Measurements from ENCODE around the gene MGST3.

MGST3 gene

GRCh38 chr1:165634154-165634921, 3.3 kb downstream of the MGST3 start:
- no peak overlapping the region for H3K4ac ChIP-seq (ENCODE audit: low read depth in 1 of 2, low read length in 2 of 2)
- no peak overlapping the region for H2AFZ ChIP-seq (ENCODE audit: low read depth, low read length)
- no peak overlapping the region for H2BK5ac ChIP-seq (ENCODE audit: low read depth, low read length, poor library complexity, severe bottlenecking)
- no peak for DNase-seq
- H2BK15ac ChIP-seq (ENCODE audit: low read depth, poor library complexity, severe bottlenecking), result no peak overlapping the region
- peak overlapping the region in 1 of 2 experiments; percentile 97 for H3K4me3 ChIP-seq (ENCODE audit: insufficient read depth in 1 of 2, low read depth in 1 of 2, low read length in 2 of 2)
- H3K4me1 ChIP-seq (ENCODE audit: control insufficient read depth, insufficient read depth, low read depth, low read length), result peaks cover 8% of the 10 kb centered on the region
- H3K18ac ChIP-seq (ENCODE audit: low read depth in 1 of 2, low read length in 2 of 2), result no peak overlapping the region
- H3K14ac ChIP-seq (ENCODE audit: low read length in 2 of 2), result no peak overlapping the region
- H3K9ac ChIP-seq (ENCODE audit: low read length), result peak overlapping the region; percentile 99
- no peak overlapping the region for H3K23ac ChIP-seq (ENCODE audit: low read length in 2 of 2)
- H3K27ac ChIP-seq (ENCODE audit: low read length, poor library complexity, severe bottlenecking), result no peak overlapping the region
- no peak overlapping the region for H4K8ac ChIP-seq (ENCODE audit: low read length)
- H2BK120ac ChIP-seq (ENCODE audit: low read depth, low read length), result no peak overlapping the region
- no peak overlapping the region for H3K4me2 ChIP-seq (ENCODE audit: low read length, poor library complexity, severe bottlenecking)
- no peaks in the 10 kb centered on the region for H3K9me3 ChIP-seq (ENCODE audit: control insufficient read depth, low read length)
- peaks cover 5% of the 10 kb centered on the region for H3K79me1 ChIP-seq (replicated peaks; ENCODE audit: low read length, poor library complexity, severe bottlenecking)
- peak overlapping the region; percentile 87 for H2AK5ac ChIP-seq (ENCODE audit: low read length, severe bottlenecking)
- WGBS, result 84% methylated on average over 6 of the region's 6 CpGs
- H3K27me3 ChIP-seq (ENCODE audit: control insufficient read depth in 1 of 2, insufficient read depth in 1 of 2, low read length in 2 of 2), result no peaks in the 10 kb centered on the region
- H2BK12ac ChIP-seq (ENCODE audit: low read length in 2 of 2), result no peak overlapping the region
- no peak overlapping the region for H4K91ac ChIP-seq (ENCODE audit: low read length)
- peaks cover under 1 to 24% of the 10 kb centered on the region in 2 experiments for H3K36me3 ChIP-seq (ENCODE audit: control insufficient read depth in 1 of 2, insufficient read depth in 2 of 2, low read depth in 1 of 2, low read length in 2 of 2)

GRCh38 chr1:165635329-165635728, 4.3 kb downstream of the MGST3 start:
- Histone ChIP-seq H2AFZ (ENCODE audit: low read depth, low read length) (no peak overlapping the region), H2BK12ac (ENCODE audit: low read length in 2 of 2) (no peak overlapping the region), H3K27me3 (ENCODE audit: control insufficient read depth in 1 of 2, insufficient read depth in 1 of 2, low read length in 2 of 2) (no peaks in the 10 kb centered on the region), H3K27ac (ENCODE audit: low read length, poor library complexity, severe bottlenecking) (no peak overlapping the region), H2AK5ac (ENCODE audit: low read length, severe bottlenecking) (no peak overlapping the region), H2BK15ac (ENCODE audit: low read depth, poor library complexity, severe bottlenecking) (no peak overlapping the region), H3K4me1 (ENCODE audit: control insufficient read depth, insufficient read depth, low read depth, low read length) (peaks cover 6% of the 10 kb centered on the region), H3K18ac (ENCODE audit: low read depth in 1 of 2, low read length in 2 of 2) (no peak overlapping the region), H2BK120ac (ENCODE audit: low read depth, low read length) (no peak overlapping the region), H4K91ac (ENCODE audit: low read length) (no peak overlapping the region), H4K8ac (ENCODE audit: low read length) (no peak overlapping the region), H3K14ac (ENCODE audit: low read length in 2 of 2) (no peak overlapping the region), H3K79me1 (replicated peaks; ENCODE audit: low read length, poor library complexity, severe bottlenecking) (peaks cover 9% of the 10 kb centered on the region), H3K4me3 (ENCODE audit: insufficient read depth in 1 of 2, low read depth in 1 of 2, low read length in 2 of 2) (no peak overlapping the region), H3K9ac (ENCODE audit: low read length) (no peak overlapping the region), H3K9me3 (ENCODE audit: control insufficient read depth, low read length) (no peaks in the 10 kb centered on the region), H3K4me2 (ENCODE audit: low read length, poor library complexity, severe bottlenecking) (no peak overlapping the region), H2BK5ac (ENCODE audit: low read depth, low read length, poor library complexity, severe bottlenecking) (no peak overlapping the region), H3K23ac (ENCODE audit: low read length in 2 of 2) (no peak overlapping the region), H3K4ac (ENCODE audit: low read depth in 1 of 2, low read length in 2 of 2) (no peak overlapping the region), H3K36me3 (ENCODE audit: control insufficient read depth in 1 of 2, insufficient read depth in 2 of 2, low read depth in 1 of 2, low read length in 2 of 2) (peaks cover 4 to 33% of the 10 kb centered on the region in 2 experiments)
- WGBS, result 76% methylated on average over 1 of the region's 2 CpGs
- no peak for DNase-seq

- no peaks in the 10 kb centered on the region for H3K9me3 ChIP-seq (ENCODE audit: control insufficient read depth, low read length)
- no peak overlapping the region for H3K4ac ChIP-seq (ENCODE audit: low read depth in 1 of 2, low read length in 2 of 2)
- H3K79me1 ChIP-seq (replicated peaks; ENCODE audit: low read length, poor library complexity, severe bottlenecking), result peaks cover 11% of the 10 kb centered on the region
- no peak overlapping the region for H2BK5ac ChIP-seq (ENCODE audit: low read depth, low read length, poor library complexity, severe bottlenecking)
- H4K91ac ChIP-seq (ENCODE audit: low read length), result no peak overlapping the region
- no peak overlapping the region for H2AK5ac ChIP-seq (ENCODE audit: low read length, severe bottlenecking)
- H3K27ac ChIP-seq (ENCODE audit: low read length, poor library complexity, severe bottlenecking), result no peak overlapping the region
- WGBS, result 100% methylated on average over 2 of the region's 2 CpGs
- no peak overlapping the region for H3K18ac ChIP-seq (ENCODE audit: low read depth in 1 of 2, low read length in 2 of 2)
- peaks cover 6 to 37% of the 10 kb centered on the region in 2 experiments for H3K36me3 ChIP-seq (ENCODE audit: control insufficient read depth in 1 of 2, insufficient read depth in 2 of 2, low read depth in 1 of 2, low read length in 2 of 2)
- H3K9ac ChIP-seq (ENCODE audit: low read length), result no peak overlapping the region
- H3K27me3 ChIP-seq (ENCODE audit: control insufficient read depth in 1 of 2, insufficient read depth in 1 of 2, low read length in 2 of 2), result no peaks in the 10 kb centered on the region
- no peak for DNase-seq
- H3K4me3 ChIP-seq (ENCODE audit: insufficient read depth in 1 of 2, low read depth in 1 of 2, low read length in 2 of 2), result no peak overlapping the region
- peaks cover 6% of the 10 kb centered on the region for H3K4me1 ChIP-seq (ENCODE audit: control insufficient read depth, insufficient read depth, low read depth, low read length)
- no peak overlapping the region for H3K14ac ChIP-seq (ENCODE audit: low read length in 2 of 2)
- H4K8ac ChIP-seq (ENCODE audit: low read length), result no peak overlapping the region
- no peak overlapping the region for H3K4me2 ChIP-seq (ENCODE audit: low read length, poor library complexity, severe bottlenecking)
- no peak overlapping the region for H2BK15ac ChIP-seq (ENCODE audit: low read depth, poor library complexity, severe bottlenecking)
- no peak overlapping the region for H3K23ac ChIP-seq (ENCODE audit: low read length in 2 of 2)
- H2BK12ac ChIP-seq (ENCODE audit: low read length in 2 of 2), result no peak overlapping the region
- no peak overlapping the region for H2BK120ac ChIP-seq (ENCODE audit: low read depth, low read length)
- H2AFZ ChIP-seq (ENCODE audit: low read depth, low read length), result no peak overlapping the region
Observed at GRCh38 chr1:165635823-165636222, 4.8 kb downstream of the MGST3 start.

GRCh38 chr1:165637427-165637826, 6.4 kb downstream of the MGST3 start:
- no peak overlapping the region for H3K23ac ChIP-seq (ENCODE audit: low read length in 2 of 2)
- no peak overlapping the region for H3K4me2 ChIP-seq (ENCODE audit: low read length, poor library complexity, severe bottlenecking)
- H3K18ac ChIP-seq (ENCODE audit: low read depth in 1 of 2, low read length in 2 of 2), result no peak overlapping the region
- no peak overlapping the region for H4K91ac ChIP-seq (ENCODE audit: low read length)
- H2BK15ac ChIP-seq (ENCODE audit: low read depth, poor library complexity, severe bottlenecking), result no peak overlapping the region
- no peak overlapping the region for H3K4me3 ChIP-seq (ENCODE audit: insufficient read depth in 1 of 2, low read depth in 1 of 2, low read length in 2 of 2)
- no peak overlapping the region for H3K4ac ChIP-seq (ENCODE audit: low read depth in 1 of 2, low read length in 2 of 2)
- peaks cover 8% of the 10 kb centered on the region for H3K4me1 ChIP-seq (ENCODE audit: control insufficient read depth, insufficient read depth, low read depth, low read length)
- DNase-seq, result peak; percentile 41
- peaks cover 8 to 42% of the 10 kb centered on the region in 2 experiments for H3K36me3 ChIP-seq (ENCODE audit: control insufficient read depth in 1 of 2, insufficient read depth in 2 of 2, low read depth in 1 of 2, low read length in 2 of 2)
- no peak overlapping the region for H2AFZ ChIP-seq (ENCODE audit: low read depth, low read length)
- H2BK5ac ChIP-seq (ENCODE audit: low read depth, low read length, poor library complexity, severe bottlenecking), result no peak overlapping the region
- no peak overlapping the region for H3K14ac ChIP-seq (ENCODE audit: low read length in 2 of 2)
- no peak overlapping the region for H4K8ac ChIP-seq (ENCODE audit: low read length)
- H3K27me3 ChIP-seq (ENCODE audit: control insufficient read depth in 1 of 2, insufficient read depth in 1 of 2, low read length in 2 of 2), result no peaks in the 10 kb centered on the region
- no peaks in the 10 kb centered on the region for H3K9me3 ChIP-seq (ENCODE audit: control insufficient read depth, low read length)
- H2BK12ac ChIP-seq (ENCODE audit: low read length in 2 of 2), result no peak overlapping the region
- peak overlapping the region; percentile 64 for H3K9ac ChIP-seq (ENCODE audit: low read length)
- peaks cover 13% of the 10 kb centered on the region for H3K79me1 ChIP-seq (replicated peaks; ENCODE audit: low read length, poor library complexity, severe bottlenecking)
- 47% methylated on average over 1 of the region's 1 CpG for WGBS
- H3K27ac ChIP-seq (ENCODE audit: low read length, poor library complexity, severe bottlenecking), result peak overlapping the region; percentile 9
- H2AK5ac ChIP-seq (ENCODE audit: low read length, severe bottlenecking), result no peak overlapping the region
- no peak overlapping the region for H2BK120ac ChIP-seq (ENCODE audit: low read depth, low read length)
